Measurements from ENCODE around the gene ATP5MK.

GRCh38 chr10:103439776-103440175 is 43.5 kb upstream of the ATP5MK start:
- no peak for TF ChIP-seq CTCF (IDR thresholded peaks at IDR 0.05)
- no peak for TF ChIP-seq POLR2A (IDR thresholded peaks at IDR 0.05)

All from adrenal gland (tissue), 5 donors.